PC-3 (cell line): Measurements from ENCODE around the gene MAPK8IP2. TPM values are rescaled to one million over a fixed set of nuclear protein-coding genes. Genes with fewer than 3 reads are reported as not detected.

ENCODE experiments used
- ATAC-seq: fragments of 200-7000 bp; cut with Tn5 transposase; 2 replicates; pipeline ENCODE4 v1.9.1; 2020; ENCODE audit warnings: mild to moderate bottlenecking, moderate library complexity
- BruUV-seq: library from RNA; stranded (reverse); fragments of 400-500 nt; replicated peaks from 2 replicates; lab custom pipeline; 2021; lab: Mats Ljungman, UMichigan
- CTCF ChIA-PET: fragments of 300-600 bp; sonication (Branson Sonifier 250); formaldehyde crosslinking; loops from one replicate; lab custom pipeline; 2022; ENCODE audit warnings: antibody characterized with exemption; lab: Charles Lee
- POLR2A ChIA-PET: fragments of 300-600 bp; sonication (Branson Sonifier 250); formaldehyde crosslinking; loops from one replicate; lab custom pipeline; 2022; ENCODE audit warnings: antibody characterized with exemption; ENCODE audit not compliant: unreplicated experiment; lab: Charles Lee
- DNase-seq: peaks from one replicate; pipeline ENCODE4 v3.0.0-alpha.2; 2015
- H2AFZ ChIP-seq: fragments of 300-600 bp; sonication (generic); 2 replicates; pipeline ENCODE4 v1.6.0; 2016; ENCODE audit warnings: antibody characterized with exemption, low read length
- H3F3A ChIP-seq: fragments of 300-600 bp; sonication (generic); one replicate; pipeline ENCODE4 v1.6.0; 2017; ENCODE audit warnings: antibody characterized with exemption, low read length, control low read depth, mild to moderate bottlenecking; ENCODE audit not compliant: unreplicated experiment
- H3K27ac ChIP-seq: fragments of 300-600 bp; sonication (generic); 2 replicates; pipeline ENCODE4 v1.5.1; 2016; ENCODE audit warnings: mild to moderate bottlenecking, low read length
- H3K27me3 ChIP-seq: fragments of 300-600 bp; sonication (generic); 2 replicates; pipeline ENCODE4 v1.6.1; 2016; ENCODE audit warnings: low read length, mixed read lengths
- H3K36me3 ChIP-seq: fragments of 300-600 bp; sonication (generic); 2 replicates; pipeline ENCODE4 v1.6.1; 2016; ENCODE audit warnings: low read depth, mixed run types, low read length, mixed read lengths
- H3K4me1 ChIP-seq: fragments of 300-600 bp; sonication (generic); 2 replicates; pipeline ENCODE4 v1.5.1; 2016; ENCODE audit warnings: low read length; ENCODE audit not compliant: insufficient read depth
- H3K4me2 ChIP-seq: fragments of 300-600 bp; sonication (generic); 2 replicates; pipeline ENCODE4 v1.6.0; 2016; ENCODE audit warnings: low read length
- H3K4me3 ChIP-seq: fragments of 300-600 bp; sonication (generic); 2 replicates; pipeline ENCODE4 v1.5.1; 2016; ENCODE audit warnings: mild to moderate bottlenecking, low read length, mixed read lengths
- H3K79me2 ChIP-seq: fragments of 300-600 bp; sonication (generic); 2 replicates; pipeline ENCODE4 v1.6.1; 2017; ENCODE audit warnings: low read length, mixed read lengths
- H3K9ac ChIP-seq: fragments of 300-600 bp; sonication (generic); 2 replicates; pipeline ENCODE4 v1.6.0; 2016; ENCODE audit warnings: mild to moderate bottlenecking, low read length
- H3K9me2 ChIP-seq: fragments of 300-600 bp; sonication (generic); replicated peaks from 2 replicates; pipeline ENCODE4 v1.6.1; 2016; ENCODE audit warnings: mixed run types, low read length, mixed read lengths
- H3K9me3 ChIP-seq: fragments of 300-600 bp; sonication (generic); 2 replicates; pipeline ENCODE4 v1.6.1; 2016; ENCODE audit warnings: low read length, mixed read lengths
- H4K20me1 ChIP-seq: fragments of 300-600 bp; sonication (generic); 2 replicates; pipeline ENCODE4 v1.6.1; 2016; ENCODE audit warnings: low read length, mixed read lengths
- EZH2 ChIP-seq: fragments of 300-600 bp; sonication (generic); IDR thresholded peaks from one replicate; pipeline ENCODE4 v1.6.1; 2017; ENCODE audit warnings: antibody characterized with exemption, mild to moderate bottlenecking, low read length; ENCODE audit not compliant: unreplicated experiment
- EZH2phosphoT487 ChIP-seq: fragments of 300-600 bp; sonication (generic); IDR thresholded peaks from 2 replicates; pipeline ENCODE4 v1.6.1; 2018; ENCODE audit warnings: mild to moderate bottlenecking, antibody characterized with exemption, low read length, borderline replicate concordance
- intact Hi-C: fragments of 100-400 bp; cut with micrococcal nuclease; formaldehyde crosslinking; loops from 2 replicates; pipeline ENCODE4 v1.9.0; 2023
- total RNA-seq: library from RNA; depleted of rRNA; stranded (reverse); fragments of >200 nt; gene quantifications from 2 replicates; pipeline ENCODE4 v1.2.3, GENCODE V29; 2014
- TF ChIP-seq, protein P1 (sequence below): fragments of 300-600 bp; sonication (generic); conservative IDR thresholded peaks from 2 replicates; pipeline ENCODE4 v1.5.1; 2017; ENCODE audit warnings: antibody characterized with exemption, low read depth, mild to moderate bottlenecking, low read length

The MAPK8IP2 gene
- total RNA-seq, 1 experiment from 2014 or later = 1.5 TPM

DNA sequence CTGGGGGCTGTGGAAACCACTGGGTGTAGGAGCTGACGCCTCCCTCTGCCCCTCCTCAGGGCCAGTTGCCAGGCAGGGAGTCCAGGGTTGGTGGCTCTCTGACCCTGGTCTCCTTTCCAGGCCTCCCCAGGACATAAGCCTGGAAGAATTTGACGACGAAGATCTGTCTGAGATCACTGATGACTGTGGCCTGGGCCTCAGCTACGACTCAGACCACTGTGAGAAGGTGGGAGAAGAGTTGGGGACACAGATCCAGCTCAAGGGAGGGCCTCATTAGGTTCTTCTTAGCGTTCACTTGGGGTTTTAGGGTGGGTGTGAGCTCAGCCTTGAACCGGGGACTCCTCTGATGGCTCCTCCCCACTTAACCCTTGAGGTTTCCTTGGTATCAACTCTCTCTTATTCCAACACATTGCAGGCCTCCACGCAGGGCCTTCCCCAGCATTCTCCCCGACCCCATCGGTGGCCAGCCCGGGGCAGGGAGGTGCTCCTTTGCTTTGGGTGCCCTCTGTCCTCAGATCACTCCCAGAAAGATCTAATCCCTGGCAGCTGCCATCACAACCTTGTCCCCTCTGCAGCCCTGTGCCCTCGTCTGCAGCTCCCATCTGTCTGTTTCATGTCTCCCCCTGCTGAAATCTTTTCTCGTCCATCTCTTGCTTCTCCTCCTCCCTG lies 1.2 kb downstream of the MAPK8IP2 start:
- ATAC-seq (no peak), DNase-seq (no peak)
- H3K4me3 ChIP-seq = no peak overlapping the region
- no peak for TF ChIP-seq EZH2phosphoT487
- TF ChIP-seq, protein P1, sequence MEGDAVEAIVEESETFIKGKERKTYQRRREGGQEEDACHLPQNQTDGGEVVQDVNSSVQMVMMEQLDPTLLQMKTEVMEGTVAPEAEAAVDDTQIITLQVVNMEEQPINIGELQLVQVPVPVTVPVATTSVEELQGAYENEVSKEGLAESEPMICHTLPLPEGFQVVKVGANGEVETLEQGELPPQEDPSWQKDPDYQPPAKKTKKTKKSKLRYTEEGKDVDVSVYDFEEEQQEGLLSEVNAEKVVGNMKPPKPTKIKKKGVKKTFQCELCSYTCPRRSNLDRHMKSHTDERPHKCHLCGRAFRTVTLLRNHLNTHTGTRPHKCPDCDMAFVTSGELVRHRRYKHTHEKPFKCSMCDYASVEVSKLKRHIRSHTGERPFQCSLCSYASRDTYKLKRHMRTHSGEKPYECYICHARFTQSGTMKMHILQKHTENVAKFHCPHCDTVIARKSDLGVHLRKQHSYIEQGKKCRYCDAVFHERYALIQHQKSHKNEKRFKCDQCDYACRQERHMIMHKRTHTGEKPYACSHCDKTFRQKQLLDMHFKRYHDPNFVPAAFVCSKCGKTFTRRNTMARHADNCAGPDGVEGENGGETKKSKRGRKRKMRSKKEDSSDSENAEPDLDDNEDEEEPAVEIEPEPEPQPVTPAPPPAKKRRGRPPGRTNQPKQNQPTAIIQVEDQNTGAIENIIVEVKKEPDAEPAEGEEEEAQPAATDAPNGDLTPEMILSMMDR = no peak
- TF ChIP-seq EZH2 = no peak
- H3K36me3 ChIP-seq = no peaks in the 10 kb centered on the region
- intact Hi-C loops = no loop called here
- H2AFZ ChIP-seq = no peak overlapping the region
- H3K4me2 ChIP-seq = no peak overlapping the region
- H3K9me2 ChIP-seq = no peaks in the 10 kb centered on the region
- H3K9ac ChIP-seq = no peak overlapping the region
- no peaks in the 10 kb centered on the region for H3K27me3 ChIP-seq
- H3K79me2 ChIP-seq = no peaks in the 10 kb centered on the region
- H3K9me3 ChIP-seq = no peaks in the 10 kb centered on the region
- H4K20me1 ChIP-seq = no peaks in the 10 kb centered on the region
- no peaks in the 10 kb centered on the region for H3K4me1 ChIP-seq
- H3K27ac ChIP-seq = no peak overlapping the region
- ChIA-PET CTCF (no interaction called here), POLR2A (no interaction called here)
- BruUV-seq = no TSS peak
- H3F3A ChIP-seq = no peaks in the 10 kb centered on the region

DNA sequence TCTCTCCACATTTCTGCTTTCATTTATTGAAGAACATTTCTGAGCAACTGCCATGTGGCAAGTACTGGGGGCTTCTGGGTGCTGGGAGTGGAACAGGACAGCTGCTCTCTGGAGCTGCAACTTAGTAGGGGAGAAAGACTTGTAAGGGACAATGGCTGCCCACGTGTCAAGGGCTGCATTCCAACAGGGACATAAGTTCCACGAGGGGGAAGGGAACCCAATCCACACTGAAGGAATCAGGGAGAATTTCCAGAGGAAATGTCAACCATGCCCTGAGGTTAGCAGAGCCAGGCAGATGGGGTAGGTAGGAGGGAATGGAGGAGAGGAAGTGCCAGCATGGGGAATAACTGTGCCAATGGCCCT lies 1.7 kb downstream of the MAPK8IP2 start:
- H3K9me2 ChIP-seq = no peaks in the 10 kb centered on the region
- POLR2A ChIA-PET = no interaction called here

More for the DNA sequence above, 1.7 kb downstream of the MAPK8IP2 start:
- intact Hi-C loops = no loop called here
- no peaks in the 10 kb centered on the region for H3K9me3 ChIP-seq
- no peaks in the 10 kb centered on the region for H3K79me2 ChIP-seq
- ATAC-seq (no peak), DNase-seq (no peak)
- H3K4me3 ChIP-seq = no peak overlapping the region
- TF ChIP-seq EZH2phosphoT487 = no peak
- TF ChIP-seq, protein P1 = no peak
- no peak for TF ChIP-seq EZH2
- no peaks in the 10 kb centered on the region for H3K4me1 ChIP-seq
- H3K36me3 ChIP-seq = no peaks in the 10 kb centered on the region
- H3F3A ChIP-seq = no peaks in the 10 kb centered on the region
- H3K27me3 ChIP-seq = no peaks in the 10 kb centered on the region
- no peak overlapping the region for H3K9ac ChIP-seq
- no peaks in the 10 kb centered on the region for H4K20me1 ChIP-seq
- CTCF ChIA-PET = no interaction called here
- H2AFZ ChIP-seq = no peak overlapping the region
- BruUV-seq = no TSS peak
- H3K4me2 ChIP-seq = no peak overlapping the region
- no peak overlapping the region for H3K27ac ChIP-seq
